Endothelial cell of umbilical vein (primary cell): Measurements from ENCODE around the gene IRX3. TPM values are rescaled to one million over a fixed set of nuclear protein-coding genes. Genes with fewer than 3 reads are reported as not detected.

Experiments
- BruUV-seq: library from RNA; stranded (reverse); fragments of 400-500 nt; replicated peaks from 2 replicates; lab custom pipeline; 2021; lab: Mats Ljungman, UMichigan
- CTCF ChIA-PET: fragments of 300-600, 350-600 bp; sonication (Branson Sonifier 250); formaldehyde crosslinking; loops from one replicate; lab custom pipeline; 2021; ENCODE audit warnings: antibody characterized with exemption, inconsistent platforms; lab: Charles Lee
- POLR2A ChIA-PET: fragments of 300-600, 350-600 bp; sonication (Branson Sonifier 250); formaldehyde crosslinking; loops from one replicate; lab custom pipeline; 2021; ENCODE audit warnings: antibody characterized with exemption, inconsistent platforms; lab: Charles Lee
- DNase-seq: peaks from one replicate; pipeline ENCODE4 v3.0.0-alpha.2; 2011; ENCODE audit warnings: low read depth, low spot score
- FAIRE-seq: peaks from 2 replicates; lab custom pipeline; 2011; peaks lifted over from hg19 to GRCh38; lab: Jason Lieb, UNC
- H2AFZ ChIP-seq: 2 replicates; pipeline ENCODE4 v1.6.0; 2012; ENCODE audit warnings: low read depth, low read length, control low read depth, inconsistent platforms
- H3K27ac ChIP-seq: 2 replicates; pipeline ENCODE4 v1.5.1; 2011; ENCODE audit warnings: low read depth, mild to moderate bottlenecking, control low read depth, low read length, moderate library complexity; ENCODE audit not compliant: insufficient read depth
- H3K27me3 ChIP-seq, 2 experiments: 2 replicates each; pipeline versions ENCODE4 v1.6.0 to v1.6.1; 2011; ENCODE audit warnings: low read length in 2 of 2, mixed read lengths in 1 of 2; ENCODE audit not compliant: control insufficient read depth in 2 of 2, insufficient read depth in 2 of 2
- H3K36me3 ChIP-seq, 2 experiments: 2 replicates in 1 of 2; 3 replicates in 1 of 2; pipeline ENCODE4 v1.5.1; 2011; ENCODE audit warnings: low read length in 2 of 2, mild to moderate bottlenecking in 1 of 2, moderate library complexity in 1 of 2; ENCODE audit not compliant: control insufficient read depth in 2 of 2, insufficient read depth in 2 of 2; ENCODE audit errors: extremely low read depth in 1 of 2
- H3K4me1 ChIP-seq: 3 replicates; pipeline ENCODE4 v1.5.1; 2011; ENCODE audit warnings: mild to moderate bottlenecking, low read length; ENCODE audit not compliant: control insufficient read depth, insufficient read depth; ENCODE audit errors: extremely low read depth
- H3K4me2 ChIP-seq: 2 replicates; pipeline ENCODE4 v1.6.1; 2011; ENCODE audit warnings: low read length, control low read depth, mixed read lengths; ENCODE audit not compliant: insufficient read depth
- H3K4me3 ChIP-seq, 3 experiments: fragments of 200-600 bp in 1 of 3; sonication (generic), shearing (Covaris generic) in 1 of 3; replicated peaks in 1 of 3; 2 replicates each; pipeline ENCODE4 v1.5.1; 2011 to 2016; ENCODE audit warnings: control low read depth in 3 of 3, low read length in 3 of 3, mild to moderate bottlenecking in 2 of 3, inconsistent platforms in 1 of 3, low read depth in 1 of 3, moderate library complexity in 1 of 3; ENCODE audit not compliant: insufficient read depth in 1 of 3
- H3K79me2 ChIP-seq: 2 replicates; pipeline ENCODE4 v1.6.0; 2012; ENCODE audit warnings: low read length, inconsistent platforms; ENCODE audit not compliant: control insufficient read depth, insufficient read depth
- H3K9ac ChIP-seq: replicated peaks from 2 replicates; pipeline ENCODE3; 2011; ENCODE audit warnings: low read length, control low read depth; ENCODE audit not compliant: insufficient read depth; ENCODE audit errors: extremely low read depth
- H3K9me1 ChIP-seq: replicated peaks from 3 replicates; pipeline ENCODE4 v1.6.0; 2011; ENCODE audit warnings: mild to moderate bottlenecking, low read length; ENCODE audit not compliant: control insufficient read depth, insufficient read depth; ENCODE audit errors: extremely low read depth
- H3K9me3 ChIP-seq: replicated peaks from 2 replicates; pipeline ENCODE4 v1.5.1; 2012; ENCODE audit warnings: low read length, inconsistent platforms; ENCODE audit not compliant: control insufficient read depth, insufficient read depth
- H4K20me1 ChIP-seq: replicated peaks from 2 replicates; pipeline ENCODE3; 2011; ENCODE audit warnings: mild to moderate bottlenecking, low read length; ENCODE audit not compliant: control insufficient read depth, insufficient read depth; ENCODE audit errors: extremely low read depth
- EZH2 ChIP-seq: IDR thresholded peaks from 2 replicates; pipeline ENCODE4 v1.6.1; 2012; ENCODE audit warnings: borderline replicate concordance, low read depth, mild to moderate bottlenecking, moderate library complexity, low read length, inconsistent platforms; ENCODE audit not compliant: severe bottlenecking
- FOS ChIP-seq: IDR thresholded peaks from 2 replicates; pipeline ENCODE4 v1.6.1; 2011; ENCODE audit warnings: mild to moderate bottlenecking, low read length, moderate library complexity, borderline replicate concordance; ENCODE audit not compliant: insufficient read depth
- GATA2 ChIP-seq: IDR thresholded peaks from 2 replicates; pipeline ENCODE4 v1.7.0; 2011; ENCODE audit warnings: low read depth, mild to moderate bottlenecking, moderate library complexity, mixed read lengths, low read length; ENCODE audit not compliant: insufficient read length, insufficient read depth
- JUN ChIP-seq: IDR thresholded peaks from 2 replicates; pipeline ENCODE4 v1.6.1; 2011; ENCODE audit warnings: borderline replicate concordance, low read depth; ENCODE audit not compliant: insufficient read length, insufficient read depth
- MYC ChIP-seq: IDR thresholded peaks from one replicate; pipeline ENCODE4 v1.6.1; 2011; ENCODE audit warnings: mild to moderate bottlenecking, low read depth, low read length
- POLR2A ChIP-seq: IDR thresholded peaks from 2 replicates; pipeline ENCODE4 v1.6.1; 2012; ENCODE audit warnings: low read depth, mild to moderate bottlenecking, control low read depth, low read length
- POLR2AphosphoS5 ChIP-seq: IDR thresholded peaks from 2 replicates; pipeline ENCODE4 v1.6.1; 2012; ENCODE audit warnings: low read depth, mild to moderate bottlenecking, control low read depth, low read length, moderate library complexity; ENCODE audit not compliant: insufficient read depth
- dilution Hi-C: fragments of 300-500 bp; cut with MboI; formaldehyde crosslinking; loops from one replicate; pipeline ENCODE4 v1.15.0; 2019; ENCODE audit warnings: low sequenced_read_pairs; ENCODE audit not compliant: extremely low pct_ligation_motif_present
- intact Hi-C: fragments of 100-400 bp; cut with micrococcal nuclease; formaldehyde crosslinking; loops from one replicate; pipeline ENCODE4 v1.10.0; 2022
- polyA plus RNA-seq, 4 experiments: library from polyadenylated mRNA; depleted of rRNA in 3 of 4; stranded (reverse) in 3 of 4; unstranded in 1 of 4; fragments of >200 nt; gene quantifications; 2 replicates each; pipeline versions ENCODE4 v1.2.1 to v1.2.3, GENCODE V29; 2011 to 2012; ENCODE audit warnings: missing spikeins in 1 of 4
- total RNA-seq: library from RNA; stranded (reverse); gene quantifications from 2 replicates; pipeline ENCODE4 v1.2.3, GENCODE V29; 2021
- TF ChIP-seq, protein P1 (sequence below): IDR thresholded peaks from 2 replicates; pipeline ENCODE4 v1.6.1; 2011; ENCODE audit not compliant: insufficient read depth, insufficient read length
- TF ChIP-seq, protein P2 (sequence below), 2 donors: IDR thresholded peaks; 1 replicate in 1 of 2; 2 replicates in 1 of 2; pipeline ENCODE4 v1.5.1; 2011; ENCODE audit warnings: low read length in 2 of 2, mild to moderate bottlenecking in 2 of 2, moderate library complexity in 2 of 2, control low read depth in 1 of 2, inconsistent platforms in 1 of 2, low read depth in 1 of 2; ENCODE audit not compliant: insufficient read depth in 1 of 2; ENCODE audit errors: extremely low read depth in 1 of 2

IRX3 gene
- total and polyA plus RNA-seq, 2 donors (not counting 3 experiments of a cell fraction or from before 2014, with no cell fraction given): not detected

DNA sequence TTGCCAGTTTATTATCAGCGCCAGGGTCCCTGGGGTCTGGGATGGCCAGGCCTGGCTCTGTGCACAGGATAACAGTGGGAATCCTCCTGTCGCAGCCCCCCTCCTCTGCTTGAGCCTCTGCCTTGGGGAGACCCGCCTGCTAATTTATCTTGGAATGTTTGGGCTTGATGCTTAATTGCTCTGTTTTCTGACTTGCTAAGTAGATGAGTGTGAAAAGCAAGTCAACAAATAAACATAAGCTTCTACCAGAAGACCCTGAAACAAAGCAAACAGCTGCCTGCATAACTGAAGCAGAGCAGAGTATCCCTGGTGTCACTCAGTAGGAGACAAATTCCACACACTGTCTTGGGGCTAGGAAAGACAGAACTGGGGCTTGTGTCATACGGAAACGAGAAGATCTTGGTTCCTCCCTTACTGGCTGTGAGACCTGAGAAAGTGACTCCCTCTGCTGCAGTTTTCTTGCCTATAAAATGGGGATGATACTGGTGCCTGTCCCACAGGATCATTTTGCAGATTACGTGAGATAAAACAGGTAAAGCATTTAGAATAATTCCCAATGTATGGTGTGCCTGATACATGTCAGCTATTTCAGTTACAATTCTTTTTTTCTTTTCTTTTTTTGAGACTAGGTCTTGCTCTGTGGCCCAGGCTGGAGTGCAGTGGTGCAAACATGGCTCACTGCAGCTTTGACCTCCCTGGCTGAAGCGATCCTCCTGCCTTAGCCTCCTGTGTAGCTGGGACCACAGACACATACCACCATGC lies 44.8 kb upstream of the IRX3 start:
- no peak overlapping the region for H3K27ac ChIP-seq
- H3K4me3 ChIP-seq: no peak overlapping the region
- H3K9me3 ChIP-seq: no peaks in the 10 kb centered on the region
- CTCF ChIA-PET: interaction anchor here (1.5 kb wide), 1 partner anchor 24 kb away, joined by 4 read pairs; no protein-coding TSS in a partner anchor
- H2AFZ ChIP-seq: no peak overlapping the region
- no peaks in the 10 kb centered on the region for H3K9me1 ChIP-seq
- H3K4me1 ChIP-seq: no peaks in the 10 kb centered on the region
- H3K9ac ChIP-seq: no peak overlapping the region
- no peaks in the 10 kb centered on the region for H3K36me3 ChIP-seq
- POLR2A ChIA-PET: no interaction called here
- intact Hi-C loops: no loop called here
- H3K4me2 ChIP-seq: no peak overlapping the region
- FAIRE-seq: no peak
- TF ChIP-seq, protein P1, sequence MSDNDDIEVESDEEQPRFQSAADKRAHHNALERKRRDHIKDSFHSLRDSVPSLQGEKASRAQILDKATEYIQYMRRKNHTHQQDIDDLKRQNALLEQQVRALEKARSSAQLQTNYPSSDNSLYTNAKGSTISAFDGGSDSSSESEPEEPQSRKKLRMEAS: no peak
- TF ChIP-seq FOS (no peak), MYC (no peak), POLR2AphosphoS5 (no peak), JUN (no peak), POLR2A (no peak), EZH2 (no peak), GATA2 (no peak)
- TF ChIP-seq, protein P2, sequence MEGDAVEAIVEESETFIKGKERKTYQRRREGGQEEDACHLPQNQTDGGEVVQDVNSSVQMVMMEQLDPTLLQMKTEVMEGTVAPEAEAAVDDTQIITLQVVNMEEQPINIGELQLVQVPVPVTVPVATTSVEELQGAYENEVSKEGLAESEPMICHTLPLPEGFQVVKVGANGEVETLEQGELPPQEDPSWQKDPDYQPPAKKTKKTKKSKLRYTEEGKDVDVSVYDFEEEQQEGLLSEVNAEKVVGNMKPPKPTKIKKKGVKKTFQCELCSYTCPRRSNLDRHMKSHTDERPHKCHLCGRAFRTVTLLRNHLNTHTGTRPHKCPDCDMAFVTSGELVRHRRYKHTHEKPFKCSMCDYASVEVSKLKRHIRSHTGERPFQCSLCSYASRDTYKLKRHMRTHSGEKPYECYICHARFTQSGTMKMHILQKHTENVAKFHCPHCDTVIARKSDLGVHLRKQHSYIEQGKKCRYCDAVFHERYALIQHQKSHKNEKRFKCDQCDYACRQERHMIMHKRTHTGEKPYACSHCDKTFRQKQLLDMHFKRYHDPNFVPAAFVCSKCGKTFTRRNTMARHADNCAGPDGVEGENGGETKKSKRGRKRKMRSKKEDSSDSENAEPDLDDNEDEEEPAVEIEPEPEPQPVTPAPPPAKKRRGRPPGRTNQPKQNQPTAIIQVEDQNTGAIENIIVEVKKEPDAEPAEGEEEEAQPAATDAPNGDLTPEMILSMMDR (IDR thresholded peaks at IDR 0.05; ENCODE audit: extremely low read depth in 1 of 2, insufficient read depth in 1 of 2, low read depth in 1 of 2, low read length in 2 of 2): no peak
- DNase-seq: no peak
- H4K20me1 ChIP-seq: no peaks in the 10 kb centered on the region
- no TSS peak for BruUV-seq
- no peaks in the 10 kb centered on the region for H3K27me3 ChIP-seq
- dilution Hi-C loops: no loop called here
- no peaks in the 10 kb centered on the region for H3K79me2 ChIP-seq
